GM19467 (cell line): Measurements from ENCODE around the gene NCR2.
"Not testable (repeated sequence)": the region's sequence is repeated elsewhere in the genome, so short reads cannot be mapped to it uniquely, and the experiment has no call there.

Source experiments
- ATAC-seq: cut with Tn5 transposase; IDR thresholded peaks from one replicate; pipeline ENCODE4 v1.9.1; 2021; ENCODE audit warnings: mild to moderate bottlenecking, moderate library complexity; ENCODE audit not compliant: unreplicated experiment

The NCR2 gene

GRCh38 chr6:41335296-41335695 lies at the start of gene NCR2:
NCR2 (plus strand) TSS chr6:41335608; CDS start chr6:41335877, 269 bp downstream.
- no peak for ATAC-seq

GRCh38 chr6:41286544-41287346 lies 48.7 kb upstream of the NCR2 start, which contains the start of gene TREM1:
TREM1 (minus strand) TSS chr6:41286682; CDS start chr6:41286655, 27 bp downstream.
- no peak for ATAC-seq

- no peak for ATAC-seq
These were observed 47.2 kb upstream of the NCR2 start for GRCh38 chr6:41288030-41288753.

GRCh38 chr6:41288754-41289129 lies 46.7 kb upstream of the NCR2 start:
- no peak for ATAC-seq

GRCh38 chr6:41289815-41290214 lies 45.6 kb upstream of the NCR2 start:
- ATAC-seq, result no peak

- ATAC-seq, result no peak
These were observed 43.7 kb upstream of the NCR2 start for GRCh38 chr6:41291717-41292116.

- ATAC-seq, result no peak
These were observed 41.1 kb upstream of the NCR2 start for GRCh38 chr6:41294214-41294872.

GRCh38 chr6:41297248-41297647 lies 38.2 kb upstream of the NCR2 start:
- ATAC-seq, result not testable (repeated sequence)

- no peak for ATAC-seq
These were observed 36.5 kb upstream of the NCR2 start for GRCh38 chr6:41298785-41299502.

GRCh38 chr6:41302638-41303037 lies 32.8 kb upstream of the NCR2 start:
- no peak for ATAC-seq

- no peak for ATAC-seq
These were observed 29.1 kb upstream of the NCR2 start for GRCh38 chr6:41306187-41306854.

- ATAC-seq, result no peak
These were observed 20.2 kb upstream of the NCR2 start for GRCh38 chr6:41315203-41315602.

- ATAC-seq, result no peak
These were observed 19.3 kb upstream of the NCR2 start for GRCh38 chr6:41315943-41316620.

GRCh38 chr6:41318261-41318653 lies 17.2 kb upstream of the NCR2 start:
- no peak for ATAC-seq

GRCh38 chr6:41318654-41319565 lies 16.5 kb upstream of the NCR2 start:
- ATAC-seq, result peak; percentile 82

- ATAC-seq, result no peak
These were observed 14.2 kb upstream of the NCR2 start for GRCh38 chr6:41321183-41321582.

GRCh38 chr6:41325446-41326066 lies 9.9 kb upstream of the NCR2 start:
- ATAC-seq, result no peak

GRCh38 chr6:41326092-41326491 lies 9.3 kb upstream of the NCR2 start:
- no peak for ATAC-seq
